HepG2 (cell line): Measurements from ENCODE around the gene PCGF2. TPM values are rescaled to one million over a fixed set of nuclear protein-coding genes. Genes with fewer than 3 reads are reported as not detected.

ENCODE experiments used
- ARHGAP35 ChIP-seq: sonication (generic); formaldehyde crosslinking; IDR thresholded peaks from 2 replicates; pipeline ENCODE4 v1.9.0; 2022; ENCODE audit warnings: mild to moderate bottlenecking, inconsistent platforms, moderate library complexity, missing genetic modification reagents, borderline replicate concordance
- ARNTL ChIP-seq: sonication (generic); formaldehyde crosslinking; IDR thresholded peaks from 2 replicates; pipeline ENCODE4 v1.4.0; 2020; ENCODE audit warnings: mild to moderate bottlenecking, missing genetic modification reagents
- CAMTA2 ChIP-seq: sonication (generic); formaldehyde crosslinking; IDR thresholded peaks from 2 replicates; pipeline ENCODE4 v1.4.0; 2020; ENCODE audit warnings: mild to moderate bottlenecking, missing genetic modification reagents, borderline replicate concordance
- GPN1 ChIP-seq: sonication (generic); formaldehyde crosslinking; IDR thresholded peaks from 2 replicates; pipeline ENCODE4 v1.5.1; 2020; ENCODE audit warnings: missing genetic modification reagents, borderline replicate concordance
- HES4 ChIP-seq: sonication (generic); formaldehyde crosslinking; IDR thresholded peaks from 2 replicates; pipeline ENCODE4 v1.9.0; 2021; ENCODE audit warnings: mild to moderate bottlenecking, missing genetic modification reagents, borderline replicate concordance
- KDM1A ChIP-seq: IDR thresholded peaks from 2 replicates; pipeline ENCODE4 v1.6.1; 2016; ENCODE audit warnings: missing compliant biosample characterization
- MEIS2 ChIP-seq: sonication (generic); formaldehyde crosslinking; IDR thresholded peaks from 2 replicates; pipeline ENCODE4 v1.9.0; 2021; ENCODE audit warnings: mild to moderate bottlenecking, missing genetic modification reagents
- NCOA1 ChIP-seq: sonication (generic); formaldehyde crosslinking; IDR thresholded peaks from 2 replicates; pipeline ENCODE4 v1.9.0; 2021; ENCODE audit warnings: missing genetic modification reagents
- NONO ChIP-seq, 2 experiments: fragments of 450-650 bp in 1 of 2; sonication (generic) in 1 of 2; formaldehyde crosslinking in 1 of 2; IDR thresholded peaks in 1 of 2; conservative IDR thresholded peaks in 1 of 2; 2 replicates each; pipeline versions ENCODE4 v1.6.1 to v1.8.0; 2017 to 2022; ENCODE audit warnings: mild to moderate bottlenecking in 1 of 2, missing genetic modification reagents in 1 of 2, moderate library complexity in 1 of 2
- RFXAP ChIP-seq: sonication (generic); formaldehyde crosslinking; IDR thresholded peaks from 2 replicates; pipeline ENCODE4 v1.4.0; 2020; ENCODE audit warnings: missing genetic modification reagents, borderline replicate concordance
- SP1 ChIP-seq, 2 experiments: fragments of 450-650 bp in 1 of 2; sonication (generic) in 1 of 2; formaldehyde crosslinking in 1 of 2; IDR thresholded peaks; 2 replicates each; pipeline versions ENCODE4 v1.4.0 to v1.6.1; 2016 to 2020; ENCODE audit warnings: missing genetic modification reagents in 1 of 2
- SRY ChIP-seq: sonication (generic); formaldehyde crosslinking; IDR thresholded peaks from 2 replicates; pipeline ENCODE4 v1.8.0; 2022; ENCODE audit warnings: mild to moderate bottlenecking, missing genetic modification reagents
- ZFP36L2 ChIP-seq: sonication (generic); formaldehyde crosslinking; IDR thresholded peaks from 2 replicates; pipeline ENCODE4 v1.4.0; 2020; ENCODE audit warnings: missing genetic modification reagents
- ZNF260 ChIP-seq: sonication (generic); formaldehyde crosslinking; IDR thresholded peaks from 2 replicates; pipeline ENCODE4 v1.4.0; 2020; ENCODE audit warnings: missing genetic modification reagents, low read depth, mild to moderate bottlenecking, borderline replicate concordance
- ZNF30 ChIP-seq: sonication (generic); formaldehyde crosslinking; IDR thresholded peaks from 2 replicates; pipeline ENCODE4 v1.5.0; 2020; ENCODE audit warnings: mild to moderate bottlenecking, missing genetic modification reagents
- ZNF333 ChIP-seq: sonication (generic); formaldehyde crosslinking; IDR thresholded peaks from 2 replicates; pipeline ENCODE4 v1.4.0; 2020; ENCODE audit warnings: mild to moderate bottlenecking, missing genetic modification reagents, borderline replicate concordance
- ZNF468 ChIP-seq: sonication (generic); formaldehyde crosslinking; IDR thresholded peaks from 2 replicates; pipeline ENCODE4 v1.8.0; 2022; ENCODE audit warnings: mild to moderate bottlenecking, moderate library complexity, missing genetic modification reagents
- ZNF564 ChIP-seq: sonication (generic); formaldehyde crosslinking; IDR thresholded peaks from 2 replicates; pipeline ENCODE4 v1.8.1; 2023; ENCODE audit warnings: mild to moderate bottlenecking, missing genetic modification reagents
- ZNF572 ChIP-seq: sonication (generic); formaldehyde crosslinking; IDR thresholded peaks from 2 replicates; pipeline ENCODE4 v1.5.1; 2020; ENCODE audit warnings: mild to moderate bottlenecking, missing genetic modification reagents
- ZNF7 ChIP-seq: IDR thresholded peaks from 2 replicates; pipeline ENCODE4 v1.6.1; 2016; ENCODE audit warnings: missing biosample characterization, missing genetic modification reagents
- ZNF709 ChIP-seq: sonication (generic); formaldehyde crosslinking; IDR thresholded peaks from 2 replicates; pipeline ENCODE4 v1.5.0; 2020; ENCODE audit warnings: mild to moderate bottlenecking, missing genetic modification reagents
- ZNF724P ChIP-seq: sonication (generic); formaldehyde crosslinking; IDR thresholded peaks from 2 replicates; pipeline ENCODE4 v1.8.0; 2022; ENCODE audit warnings: missing genetic modification reagents, borderline replicate concordance
- ZNF780A ChIP-seq: sonication (generic); formaldehyde crosslinking; IDR thresholded peaks from 2 replicates; pipeline ENCODE4 v1.8.0; 2022; ENCODE audit warnings: mild to moderate bottlenecking, missing genetic modification reagents, moderate library complexity
- ZNF883 ChIP-seq: sonication (generic); formaldehyde crosslinking; IDR thresholded peaks from 2 replicates; pipeline ENCODE4 v1.5.1; 2020; ENCODE audit warnings: mild to moderate bottlenecking, missing genetic modification reagents; ENCODE audit errors: not compliant biosample characterization
- ZNF891 ChIP-seq: sonication (generic); formaldehyde crosslinking; IDR thresholded peaks from 2 replicates; pipeline ENCODE4 v1.5.0; 2020; ENCODE audit warnings: mild to moderate bottlenecking, missing genetic modification reagents
- polyA plus RNA-seq, 8 experiments: library from polyadenylated mRNA; depleted of rRNA in 3 of 8; stranded (reverse) in 7 of 8; unstranded in 1 of 8; fragments of >200 nt; fragmentation: Illumina TruSeq in 4 of 8; extraction: Trizol in 4 of 8; gene quantifications; 2 replicates each; pipeline versions ENCODE4 v1.2.1 to v1.2.3, GENCODE V29; 2011 to 2016; ENCODE audit warnings: low read depth in 4 of 8, missing spikeins in 1 of 8, mixed read lengths in 1 of 8; ENCODE audit not compliant: insufficient read depth in 1 of 8
- total RNA-seq, 5 experiments: library from RNA; depleted of rRNA; stranded (reverse); fragments of >200 nt; fragmentation: Illumina TruSeq; extraction: Trizol; gene quantifications; 2 replicates each; pipeline ENCODE4 v1.2.3, GENCODE V29; 2016; ENCODE audit warnings: low read depth in 1 of 5
- TF ChIP-seq, protein P1 (sequence below): IDR thresholded peaks from 2 replicates; pipeline ENCODE4 v1.6.1; 2018; ENCODE audit warnings: missing genetic modification reagents
- TF ChIP-seq, protein P2 (sequence below): sonication (generic); formaldehyde crosslinking; IDR thresholded peaks from 2 replicates; pipeline ENCODE4 v1.4.0; 2020; ENCODE audit warnings: mild to moderate bottlenecking, missing genetic modification reagents
- TF ChIP-seq, protein P3 (sequence below): sonication (generic); formaldehyde crosslinking; IDR thresholded peaks from 2 replicates; pipeline ENCODE4 v1.4.0; 2020; ENCODE audit warnings: missing genetic modification reagents
- TF ChIP-seq, protein P4 (sequence below): sonication (generic); formaldehyde crosslinking; IDR thresholded peaks from 2 replicates; pipeline ENCODE4 v1.5.0; 2020; ENCODE audit warnings: mild to moderate bottlenecking, low read depth, missing genetic modification reagents, borderline replicate concordance

Gene PCGF2
- total and polyA plus RNA-seq, 2 of the 13 experiments (the other 11 are each of a cell fraction or from before 2014, with no cell fraction given): 11.6 to 29.4 TPM

DNA sequence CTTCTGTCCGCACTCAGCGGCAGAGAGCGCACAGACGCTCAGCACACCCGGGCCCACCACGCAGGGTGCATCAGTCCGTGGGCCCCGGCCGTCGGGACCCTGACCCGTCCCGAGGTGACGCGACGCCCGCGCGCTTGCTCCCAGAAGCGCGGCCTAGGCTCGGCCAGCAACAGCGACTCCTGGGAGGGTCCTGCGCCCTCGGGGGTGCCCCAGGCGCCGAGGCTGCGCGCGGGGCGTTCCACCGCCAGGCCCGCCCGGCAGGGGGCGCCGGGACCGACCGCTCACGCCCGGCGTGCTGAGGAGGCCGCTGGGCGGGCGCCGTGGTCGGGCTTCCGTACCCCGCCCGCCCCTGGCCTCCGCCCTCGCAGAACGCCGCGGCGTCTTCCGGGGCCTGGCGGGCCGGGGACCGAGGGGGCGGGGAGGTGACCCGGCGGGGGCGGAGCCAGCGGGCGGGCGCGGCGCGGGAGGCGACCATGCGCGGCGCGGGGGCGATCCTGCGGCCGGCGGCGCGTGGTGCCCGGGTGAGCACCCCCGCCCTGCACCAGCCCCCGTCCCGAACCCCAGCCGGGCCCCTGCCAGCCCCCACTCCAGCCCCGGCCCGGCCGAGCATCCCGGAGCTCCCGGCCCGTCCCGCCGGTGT is 18.1 kb downstream of the PCGF2 start, which contains the start of gene CISD3 (continued):
- TF ChIP-seq ARNTL (CRISPR knock-in tag) (no peak), ZNF333 (peak; percentile 84; the same call in 1 of the 2 replicates), ZFP36L2 (CRISPR knock-in tag) (no peak), RFXAP (no peak; the same call in 1 of the 2 replicates), ZNF30 (CRISPR knock-in tag) (no peak), ZNF7 (CRISPR knock-in tag) (no peak), ARHGAP35 (CRISPR knock-in tag) (0 out of 2 replicates have a peak, but pooled peaks have one; percentile 45), GPN1 (CRISPR knock-in tag) (no peak), CAMTA2 (CRISPR knock-in tag) (0 out of 2 replicates have a peak, but pooled peaks have one; percentile 77), ZNF709 (CRISPR knock-in tag) (no peak), MEIS2 (CRISPR knock-in tag) (peak; percentile 76), NCOA1 (CRISPR knock-in tag) (no peak), ZNF883 (CRISPR knock-in tag) (peak; percentile 29), HES4 (CRISPR knock-in tag) (peak; percentile 15; the same call in 1 of the 2 replicates), KDM1A (CRISPR knock-in tag) (no peak), ZNF780A (CRISPR knock-in tag) (no peak), ZNF468 (no peak), ZNF724P (CRISPR knock-in tag) (0 out of 2 replicates have a peak, but pooled peaks have one; percentile 16), NONO (IDR thresholded peaks at IDR 0.05) (no peak), NONO (CRISPR knock-in tag; conservative IDR thresholded peaks at IDR 0.05) (no peak), ZNF572 (CRISPR knock-in tag) (no peak), ZNF891 (no peak; the same call in 1 of the 2 replicates), SRY (CRISPR knock-in tag) (0 out of 2 replicates have a peak, but pooled peaks have one; percentile 34), ZNF564 (CRISPR knock-in tag) (no peak), SP1 (IDR thresholded peaks at IDR 0.05) (no peak), SP1 (CRISPR knock-in tag; IDR thresholded peaks at IDR 0.05) (no peak; the same call in 1 of the 2 replicates), ZNF260 (CRISPR knock-in tag) (no peak)
- TF ChIP-seq, protein P1, sequence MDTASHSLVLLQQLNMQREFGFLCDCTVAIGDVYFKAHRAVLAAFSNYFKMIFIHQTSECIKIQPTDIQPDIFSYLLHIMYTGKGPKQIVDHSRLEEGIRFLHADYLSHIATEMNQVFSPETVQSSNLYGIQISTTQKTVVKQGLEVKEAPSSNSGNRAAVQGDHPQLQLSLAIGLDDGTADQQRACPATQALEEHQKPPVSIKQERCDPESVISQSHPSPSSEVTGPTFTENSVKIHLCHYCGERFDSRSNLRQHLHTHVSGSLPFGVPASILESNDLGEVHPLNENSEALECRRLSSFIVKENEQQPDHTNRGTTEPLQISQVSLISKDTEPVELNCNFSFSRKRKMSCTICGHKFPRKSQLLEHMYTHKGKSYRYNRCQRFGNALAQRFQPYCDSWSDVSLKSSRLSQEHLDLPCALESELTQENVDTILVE (CRISPR knock-in tag): peak; percentile 60; the same call in 1 of the 2 replicates
- TF ChIP-seq, protein P2, sequence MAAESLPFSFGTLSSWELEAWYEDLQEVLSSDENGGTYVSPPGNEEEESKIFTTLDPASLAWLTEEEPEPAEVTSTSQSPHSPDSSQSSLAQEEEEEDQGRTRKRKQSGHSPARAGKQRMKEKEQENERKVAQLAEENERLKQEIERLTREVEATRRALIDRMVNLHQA: no peak
- TF ChIP-seq, protein P3, sequence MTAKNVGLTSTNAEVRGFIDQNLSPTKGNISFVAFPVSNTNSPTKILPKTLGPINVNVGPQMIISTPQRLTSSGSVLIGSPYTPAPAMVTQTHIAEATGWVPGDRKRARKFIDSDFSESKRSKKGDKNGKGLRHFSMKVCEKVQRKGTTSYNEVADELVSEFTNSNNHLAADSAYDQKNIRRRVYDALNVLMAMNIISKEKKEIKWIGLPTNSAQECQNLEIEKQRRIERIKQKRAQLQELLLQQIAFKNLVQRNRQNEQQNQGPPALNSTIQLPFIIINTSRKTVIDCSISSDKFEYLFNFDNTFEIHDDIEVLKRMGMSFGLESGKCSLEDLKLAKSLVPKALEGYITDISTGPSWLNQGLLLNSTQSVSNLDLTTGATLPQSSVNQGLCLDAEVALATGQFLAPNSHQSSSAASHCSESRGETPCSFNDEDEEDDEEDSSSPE (CRISPR knock-in tag): peak; percentile 61; the same call in 1 of the 2 replicates
- TF ChIP-seq, protein P4, sequence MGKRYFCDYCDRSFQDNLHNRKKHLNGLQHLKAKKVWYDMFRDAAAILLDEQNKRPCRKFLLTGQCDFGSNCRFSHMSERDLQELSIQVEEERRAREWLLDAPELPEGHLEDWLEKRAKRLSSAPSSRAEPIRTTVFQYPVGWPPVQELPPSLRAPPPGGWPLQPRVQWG: no peak
